HCT116 (cell line): ENCODE measurements around the gene PXN. TPM values are rescaled to one million over a fixed set of nuclear protein-coding genes. Genes with fewer than 3 reads are reported as not detected.

Experiments
- ATAC-seq: fragments of 200-7000 bp; cut with Tn5 transposase; 2 replicates; pipeline ENCODE4 v1.9.1; 2020; ENCODE audit warnings: mild to moderate bottlenecking, moderate library complexity
- BruUV-seq: library from RNA; stranded (reverse); fragments of 400-500 nt; replicated peaks from 2 replicates; lab custom pipeline; 2021; lab: Mats Ljungman, UMichigan
- CTCF ChIA-PET: fragments of 300-600 bp; sonication (Branson Sonifier 250); formaldehyde crosslinking; loops from one replicate; lab custom pipeline; 2021; ENCODE audit warnings: antibody characterized with exemption; lab: Charles Lee
- POLR2A ChIA-PET: fragments of 300-600, 350-600 bp; sonication (Branson Sonifier 250); formaldehyde crosslinking; loops from one replicate; lab custom pipeline; 2021; ENCODE audit warnings: antibody characterized with exemption; lab: Charles Lee
- RAD21 ChIA-PET, 2 experiments: fragments of 300-600 bp; sonication (Branson Sonifier 250); formaldehyde crosslinking; loops; one replicate each; lab custom pipeline; 2023; ENCODE audit warnings: low total read pairs in 2 of 2; ENCODE audit not compliant: uncharacterized antibody in 2 of 2, unreplicated experiment in 2 of 2, low non-redundant PET in 1 of 2; lab: Charles Lee
- DNase-seq: peaks from one replicate; pipeline ENCODE4 v3.0.0-alpha.2; 2010; ENCODE audit warnings: low read depth, low spot score
- H2AFZ ChIP-seq: fragments of 200-600 bp; shearing (Covaris generic), sonication (generic); 2 replicates; pipeline ENCODE4 v1.6.1; 2017; ENCODE audit warnings: low read depth, mixed run types, mixed read lengths, antibody characterized with exemption, low read length; ENCODE audit not compliant: poor library complexity, severe bottlenecking
- H3K27ac ChIP-seq: 2 replicates; pipeline ENCODE4 v1.5.1; 2012; ENCODE audit warnings: low read depth, low read length
- H3K27me3 ChIP-seq: fragments of 200-600 bp; sonication (generic); 2 replicates; pipeline ENCODE4 v1.6.1; 2016; ENCODE audit warnings: mixed run types, low read length, mixed read lengths; ENCODE audit not compliant: insufficient read depth
- H3K36me3 ChIP-seq, 2 experiments: fragments of 200-500 bp in 1 of 2; fragments of 200-600 bp in 1 of 2; sonication (Bioruptor generic) in 1 of 2; sonication (generic) in 1 of 2; 2 replicates each; pipeline versions ENCODE4 v1.5.1 to v1.6.1; 2014 to 2016; ENCODE audit warnings: low read length in 2 of 2, inconsistent platforms in 1 of 2, mixed read lengths in 1 of 2, mixed run types in 1 of 2; ENCODE audit not compliant: insufficient read depth in 2 of 2, control insufficient read depth in 1 of 2
- H3K4me1 ChIP-seq, 2 experiments: fragments of 200-600 bp in 1 of 2; sonication (generic) in 1 of 2; 2 replicates each; pipeline versions ENCODE4 v1.5.1 to v1.6.1; 2012 to 2017; ENCODE audit warnings: low read length in 2 of 2, inconsistent platforms in 1 of 2, mild to moderate bottlenecking in 1 of 2, mixed read lengths in 1 of 2, mixed run types in 1 of 2, moderate library complexity in 1 of 2; ENCODE audit not compliant: insufficient read depth in 2 of 2, control insufficient read depth in 1 of 2
- H3K4me2 ChIP-seq: fragments of 200-600 bp; sonication (generic); 2 replicates; pipeline ENCODE4 v1.6.1; 2017; ENCODE audit warnings: mixed run types, low read length, mixed read lengths
- H3K4me3 ChIP-seq, 2 experiments: fragments of 200-600 bp in 1 of 2; sonication (generic) in 1 of 2; replicated peaks in 1 of 2; 2 replicates each; pipeline ENCODE4 v1.5.1; 2011 to 2016; ENCODE audit warnings: low read length in 2 of 2, control low read depth in 1 of 2, low read depth in 1 of 2, mild to moderate bottlenecking in 1 of 2, mixed read lengths in 1 of 2, mixed run types in 1 of 2
- H3K79me2 ChIP-seq: fragments of 200-600 bp; sonication (generic); 2 replicates; pipeline ENCODE4 v1.6.1; 2017; ENCODE audit warnings: mild to moderate bottlenecking, mixed run types, low read length, moderate library complexity, mixed read lengths; ENCODE audit not compliant: insufficient read depth
- H3K9ac ChIP-seq: fragments of 200-600 bp; sonication (generic); 2 replicates; pipeline ENCODE4 v1.6.1; 2016; ENCODE audit warnings: low read length, mixed read lengths
- H3K9me2 ChIP-seq: fragments of 200-600 bp; sonication (generic), shearing (Covaris generic); 2 replicates; pipeline ENCODE4 v1.6.1; 2017; ENCODE audit warnings: mixed run types, mild to moderate bottlenecking, moderate library complexity; ENCODE audit not compliant: insufficient read depth
- H3K9me3 ChIP-seq, 2 experiments: fragments of 200-500 bp in 1 of 2; fragments of 200-600 bp in 1 of 2; sonication (Bioruptor generic) in 1 of 2; sonication (generic) in 1 of 2; 2 replicates each; pipeline ENCODE4 v1.6.1; 2014 to 2017; ENCODE audit warnings: low read length in 2 of 2, mixed read lengths in 2 of 2, inconsistent platforms in 1 of 2, low read depth in 1 of 2, mild to moderate bottlenecking in 1 of 2, mixed run types in 1 of 2, moderate library complexity in 1 of 2; ENCODE audit not compliant: control insufficient read depth in 1 of 2, insufficient read depth in 1 of 2
- H4K20me1 ChIP-seq: fragments of 200-600 bp; sonication (generic), shearing (Covaris generic); 2 replicates; pipeline ENCODE4 v1.6.1; 2017; ENCODE audit warnings: mixed run types, mild to moderate bottlenecking, moderate library complexity; ENCODE audit not compliant: insufficient read depth
- FOSL1 ChIP-seq: IDR thresholded peaks from 2 replicates; pipeline ENCODE4 v1.6.1; 2012; ENCODE audit warnings: low read depth
- POLR2A ChIP-seq: IDR thresholded peaks from 2 replicates; pipeline ENCODE4 v1.7.0; 2011; ENCODE audit warnings: borderline replicate concordance; ENCODE audit not compliant: insufficient read depth, insufficient read length; ENCODE audit errors: extremely low read depth
- POLR2AphosphoS5 ChIP-seq: IDR thresholded peaks from 2 replicates; pipeline ENCODE4 v1.6.1; 2011; ENCODE audit warnings: mild to moderate bottlenecking, low read depth, low read length, moderate library complexity
- RAD21 ChIP-seq: IDR thresholded peaks from 2 replicates; pipeline ENCODE4 v1.6.1; 2012; ENCODE audit warnings: low read depth, mild to moderate bottlenecking
- SP1 ChIP-seq: IDR thresholded peaks from 2 replicates; pipeline ENCODE4 v1.6.1; 2012; ENCODE audit warnings: low read depth
- TCF7L2 ChIP-seq: IDR thresholded peaks from 2 replicates; pipeline ENCODE4 v1.7.0; 2011; ENCODE audit warnings: borderline replicate concordance, inconsistent platforms; ENCODE audit not compliant: insufficient read depth, insufficient read length; ENCODE audit errors: extremely low read depth
- YY1 ChIP-seq: IDR thresholded peaks from 2 replicates; pipeline ENCODE4 v1.6.1; 2011; ENCODE audit warnings: low read length, low read depth, moderate library complexity, mild to moderate bottlenecking; ENCODE audit not compliant: insufficient replicate concordance; ENCODE audit errors: extremely low read depth
- ZBTB33 ChIP-seq: IDR thresholded peaks from 2 replicates; pipeline ENCODE4 v1.6.1; 2011; ENCODE audit warnings: mild to moderate bottlenecking, low read length, moderate library complexity; ENCODE audit not compliant: insufficient replicate concordance; ENCODE audit errors: extremely low read depth
- ZFX ChIP-seq: fragments of 450-650 bp; IDR thresholded peaks from 2 replicates; pipeline ENCODE4 v1.6.1; 2017
- ZNF274 ChIP-seq: fragments of 200-500 bp; sonication (Bioruptor generic); IDR thresholded peaks from 2 replicates; pipeline ENCODE4 v1.6.1; 2014; ENCODE audit warnings: mild to moderate bottlenecking, low read depth, low read length, inconsistent platforms
- intact Hi-C: fragments of 100-400 bp; cut with micrococcal nuclease; formaldehyde crosslinking; loops from 2 replicates; pipeline ENCODE4 v1.10.0; 2022
- total RNA-seq: library from RNA; stranded (reverse); gene quantifications from one replicate; pipeline ENCODE4 v1.2.1, GENCODE V29; 2021; ENCODE audit not compliant: unreplicated experiment

The PXN gene
- total RNA-seq, 1 experiment from 2014 or later, result 211 TPM

GRCh38 chr12:120199595-120200306, 65.8 kb downstream of the PXN start:
- H4K20me1 ChIP-seq, result peaks cover 14% of the 10 kb centered on the region
- H3K79me2 ChIP-seq, result peaks cover 53% of the 10 kb centered on the region
- peaks cover 25 to 45% of the 10 kb centered on the region in 2 experiments for H3K36me3 ChIP-seq
- no TSS peak for BruUV-seq
- ChIA-PET POLR2A (interaction anchor here (2.5 to 10.6 kb wide), 5 partner anchors 31 to 92 kb away, joined by 22 to 223 read pairs (median 112); partner anchors contain the start of genes PXN, RAB35, RNU4-1 and RNU4-2), RAD21 (no interaction called here), CTCF (interaction anchor here (2.2 kb wide), 1 partner anchor 92 kb away, joined by 12 read pairs; the partner anchor contains the start of gene RNU4-2)
- DNase-seq, result no peak
- no peaks in the 10 kb centered on the region for H3K9me3 ChIP-seq
- TF ChIP-seq RAD21, result no peak
- TF ChIP-seq TCF7L2, result no peak
- TF ChIP-seq POLR2AphosphoS5, result no peak
- TF ChIP-seq ZBTB33, result no peak
- TF ChIP-seq ZNF274, result no peak
- no peak for TF ChIP-seq FOSL1
- no peak for TF ChIP-seq SP1
- TF ChIP-seq YY1, result no peak
- no peak for TF ChIP-seq POLR2A
- no peak for TF ChIP-seq ZFX
- ATAC-seq, result no peak
- peak overlapping the region; percentile 86 for H3K27ac ChIP-seq
- no peak overlapping the region for H2AFZ ChIP-seq
- peak overlapping the region; percentile 100 for H3K9ac ChIP-seq
- intact Hi-C loops, result loop anchor here (2.0 kb wide), 1 partner anchor 67 kb away; no protein-coding TSS in a partner anchor
- no peaks in the 10 kb centered on the region for H3K27me3 ChIP-seq
- peak overlapping the region; percentile 90 for H3K4me2 ChIP-seq
- peak overlapping the region; percentile 59 to 99 for H3K4me3 ChIP-seq
- peaks cover 21 to 59% of the 10 kb centered on the region in 2 experiments; a peak in 3 of 4 replicates for H3K4me1 ChIP-seq
- no peaks in the 10 kb centered on the region for H3K9me2 ChIP-seq
